NCI-H446 treated with DMSO at 0.1 percent for 48 hours (cell line): ENCODE data around the gene KRTAP10-3.
"Not testable (repeated sequence)": the region's sequence is repeated elsewhere in the genome, so short reads cannot be mapped to it uniquely, and the experiment has no call there.

Experiments used
- DNase-seq: peaks from one replicate; lab custom pipeline; 2025; lab: John Stamatoyannopoulos, UW

Gene KRTAP10-3

DNA sequence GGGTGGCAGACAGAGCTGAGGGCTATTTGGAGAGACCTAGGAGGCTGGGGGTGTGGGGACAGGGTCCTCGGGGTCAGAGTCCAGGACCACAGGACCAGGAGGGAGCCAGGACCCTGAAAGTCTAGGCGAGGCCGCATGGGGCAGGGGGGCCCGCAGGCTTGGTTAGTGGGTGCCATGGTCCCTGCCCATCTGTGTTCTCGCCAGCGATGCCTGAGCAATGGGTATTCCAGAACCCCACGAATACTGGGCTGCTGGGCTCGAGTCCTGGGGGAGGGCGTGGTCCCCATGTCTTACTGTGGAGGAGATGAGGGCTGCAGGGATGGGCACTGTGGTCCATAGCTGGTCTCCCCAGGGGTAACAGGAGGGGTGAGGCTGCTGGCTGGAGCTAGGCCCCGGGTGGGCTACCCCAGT, 31.7 kb upstream of the KRTAP10-3 start:
- DNase-seq: no peak

DNA sequence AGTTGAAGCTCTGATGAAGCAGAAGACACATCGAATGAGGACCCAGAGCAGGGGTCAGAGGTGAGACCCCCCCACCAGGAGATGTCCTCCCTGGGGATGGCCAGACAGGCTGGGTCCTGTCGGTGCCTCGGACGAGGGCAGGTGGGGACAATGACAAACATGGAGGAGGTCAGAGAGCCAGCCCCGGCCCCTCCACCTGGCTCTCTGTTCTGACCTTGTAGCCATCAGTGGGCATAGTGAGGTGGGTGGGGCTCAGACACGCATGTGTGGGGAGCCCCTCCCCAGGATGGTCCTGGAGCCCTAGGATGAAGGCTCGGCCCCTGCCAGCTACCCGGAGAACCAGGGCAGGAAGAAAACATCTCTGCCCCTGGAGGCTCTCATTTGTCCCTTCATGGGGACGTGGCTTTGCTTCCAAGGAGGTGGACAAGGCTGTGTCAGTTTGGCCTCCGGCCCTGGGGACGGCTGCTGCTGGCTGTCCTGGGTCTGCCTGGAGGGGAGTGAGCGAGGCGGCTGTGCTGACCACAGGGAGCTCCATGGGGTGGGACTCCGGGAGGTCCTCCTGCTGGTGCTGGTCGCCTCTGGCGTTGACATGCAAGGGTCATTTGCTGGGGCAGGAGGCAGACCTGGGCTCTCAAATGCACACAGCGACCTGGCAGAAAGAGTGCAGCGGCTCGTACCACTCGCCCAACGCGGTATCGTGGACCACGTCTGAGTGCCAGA, 31.2 kb upstream of the KRTAP10-3 start:
- DNase-seq: no peak

DNA sequence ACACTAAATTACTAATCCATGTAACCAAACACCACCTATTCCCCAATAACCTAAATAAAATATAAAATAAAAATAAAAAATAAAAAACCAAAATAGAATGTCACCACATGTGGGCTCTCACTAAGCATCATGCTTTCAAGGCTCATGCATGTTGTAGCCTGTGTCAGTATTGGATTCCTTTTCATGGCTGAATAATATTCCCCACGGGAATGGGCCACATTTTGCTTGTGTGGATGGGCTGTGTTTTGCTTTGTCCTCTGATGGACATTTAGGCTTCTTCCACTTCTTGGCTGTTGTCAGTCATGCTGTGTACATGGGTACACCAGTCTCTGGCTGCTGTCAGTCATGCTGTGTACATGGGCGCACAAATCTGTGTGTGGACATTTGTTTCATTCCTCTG, 30.5 kb upstream of the KRTAP10-3 start:
- DNase-seq: no peak

DNA sequence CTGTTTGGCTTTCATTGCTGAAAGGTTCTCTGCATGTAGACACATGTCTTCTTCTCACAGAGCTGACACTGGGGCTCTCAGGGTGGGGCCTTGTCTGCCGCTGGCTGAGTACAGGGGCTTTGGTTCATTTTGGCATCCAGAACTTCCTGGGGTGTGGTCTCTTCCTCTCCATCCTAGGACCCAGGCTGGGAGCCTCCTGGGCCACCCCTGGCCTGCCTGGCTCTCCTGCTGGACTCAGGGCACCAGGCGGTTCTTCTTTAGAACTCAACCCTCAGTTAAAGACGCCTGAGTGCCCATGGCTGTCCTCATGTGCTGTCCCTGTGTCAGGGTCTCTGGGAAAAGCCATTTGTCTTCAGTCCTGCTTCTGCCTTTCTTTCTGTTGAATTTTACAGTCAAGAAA, 27.3 kb upstream of the KRTAP10-3 start:
- DNase-seq: no peak

DNA sequence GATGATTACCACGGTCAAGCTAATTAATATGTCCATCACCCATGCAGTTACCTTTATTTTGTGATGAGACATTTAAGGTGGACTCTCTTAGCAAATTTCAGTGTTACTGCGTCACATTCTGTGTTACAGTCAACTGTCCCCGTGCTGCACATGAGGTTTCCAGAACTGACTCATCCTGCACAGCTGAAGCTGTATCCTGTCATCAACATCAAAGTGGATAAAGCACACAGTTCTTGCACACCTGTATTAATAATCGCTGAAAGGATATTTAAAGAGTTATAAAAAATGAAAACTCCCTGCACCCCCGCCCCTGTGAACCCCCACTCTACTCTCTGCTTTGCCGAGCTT, 25.2 kb upstream of the KRTAP10-3 start:
- DNase-seq: no peak

DNA sequence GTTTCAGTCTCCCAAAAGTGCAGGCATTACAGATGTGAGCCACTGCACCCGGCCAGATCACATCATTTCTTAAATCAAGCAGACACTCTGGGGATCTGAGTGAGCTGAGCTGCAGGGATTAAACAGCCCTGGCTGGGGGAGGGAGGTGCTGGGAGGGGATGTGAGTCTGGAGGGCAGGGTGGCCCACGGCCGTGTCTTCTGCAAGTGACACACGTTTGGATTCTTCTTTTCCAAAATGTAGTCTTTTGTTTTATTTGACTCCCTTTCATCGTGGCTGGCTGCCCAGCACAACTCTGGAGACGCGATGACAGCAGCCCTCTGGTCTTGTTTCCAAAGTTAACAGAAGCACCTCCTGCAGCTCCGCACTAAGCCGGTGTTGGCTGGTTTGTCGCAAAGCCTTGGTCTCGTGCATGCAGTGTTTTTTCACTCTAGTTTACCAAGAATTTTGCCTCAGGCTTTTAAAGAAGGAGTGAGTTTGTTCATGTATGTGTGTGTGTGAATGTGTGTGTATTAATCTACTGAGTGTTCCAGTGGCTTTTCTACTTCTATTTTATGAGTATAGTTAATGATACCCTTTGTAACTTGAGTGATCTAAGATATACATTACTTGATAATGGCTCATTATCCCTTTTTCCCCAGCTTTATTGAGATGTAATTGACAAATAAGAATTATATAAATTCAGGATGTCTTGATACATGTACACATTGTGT, 24.6 kb upstream of the KRTAP10-3 start:
- DNase-seq: no peak

DNA sequence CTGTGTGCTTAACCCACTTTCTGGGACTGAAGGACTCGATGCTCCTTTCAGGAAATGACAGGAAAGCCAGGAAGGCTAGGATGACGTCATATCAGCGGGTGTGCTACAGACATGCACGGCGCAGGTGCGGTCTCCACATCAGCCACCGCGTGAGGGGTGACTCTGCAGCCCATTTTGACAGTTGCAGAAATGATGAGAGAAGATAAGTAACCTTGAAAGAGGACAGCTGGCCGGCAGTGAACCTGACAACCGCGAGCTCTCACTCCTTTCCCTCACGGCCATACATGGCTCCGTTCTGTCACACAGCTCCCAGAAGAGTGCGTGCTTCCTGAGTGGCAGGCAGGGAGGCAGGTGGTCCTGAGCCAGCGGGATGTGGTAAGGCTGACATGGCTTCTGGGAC, 23.5 kb upstream of the KRTAP10-3 start:
- DNase-seq: no peak

DNA sequence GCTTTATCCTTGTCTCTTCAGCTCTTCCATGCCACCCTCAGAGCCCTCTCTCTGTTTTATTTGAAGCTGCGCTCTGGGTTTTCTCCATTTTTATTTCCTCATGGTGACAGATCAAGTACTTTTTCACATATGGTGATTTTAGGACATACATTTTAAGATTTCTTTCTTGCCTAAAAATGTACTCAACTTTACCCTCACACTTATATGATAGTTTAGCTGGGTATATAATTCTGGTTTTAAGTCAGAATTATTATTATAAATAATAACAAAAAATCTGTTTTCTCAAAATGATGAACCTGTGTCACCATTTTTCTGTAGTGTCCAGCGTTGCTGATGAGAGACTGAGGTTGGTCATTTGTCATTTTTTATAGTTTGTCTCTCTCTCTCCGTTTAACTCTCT, 22.6 kb upstream of the KRTAP10-3 start:
- DNase-seq: no peak

DNA sequence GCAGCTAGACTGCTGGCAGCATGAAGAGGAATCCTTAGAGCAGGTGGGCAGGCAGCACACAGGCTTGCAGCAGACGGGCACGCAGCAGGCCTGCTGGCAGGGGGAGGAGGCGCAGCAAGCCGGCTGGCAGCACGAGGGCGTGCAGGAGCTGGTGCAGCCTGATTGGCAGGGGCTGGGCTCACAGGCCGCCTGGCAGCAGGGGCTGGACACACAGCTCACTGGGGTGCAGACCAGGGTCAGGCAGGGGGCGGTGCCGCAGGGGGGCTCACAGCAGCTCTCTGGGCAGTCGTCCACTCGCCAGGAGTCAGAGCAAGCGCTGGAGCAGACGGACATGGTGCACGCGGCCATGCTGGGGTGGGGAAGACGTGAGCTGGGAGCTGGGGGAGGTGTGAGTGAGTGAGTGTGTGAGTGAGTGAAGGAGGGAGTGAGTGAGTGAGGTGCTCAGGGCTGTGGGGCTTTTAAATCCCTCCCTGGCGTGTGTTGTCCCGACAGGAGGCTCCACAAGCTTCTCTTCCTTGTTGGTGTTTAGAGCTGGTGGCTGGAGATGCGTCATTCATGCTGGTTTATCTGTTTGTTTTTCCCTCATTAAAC, 21.7 kb upstream of the KRTAP10-3 start, which contains the start of gene KRTAP10-5:
TSS of gene KRTAP10-5 (minus strand) at position 374 of the 591 bp plus-strand sequence. CDS start at position 348, 26 bp downstream.
- DNase-seq: not testable (repeated sequence)

DNA sequence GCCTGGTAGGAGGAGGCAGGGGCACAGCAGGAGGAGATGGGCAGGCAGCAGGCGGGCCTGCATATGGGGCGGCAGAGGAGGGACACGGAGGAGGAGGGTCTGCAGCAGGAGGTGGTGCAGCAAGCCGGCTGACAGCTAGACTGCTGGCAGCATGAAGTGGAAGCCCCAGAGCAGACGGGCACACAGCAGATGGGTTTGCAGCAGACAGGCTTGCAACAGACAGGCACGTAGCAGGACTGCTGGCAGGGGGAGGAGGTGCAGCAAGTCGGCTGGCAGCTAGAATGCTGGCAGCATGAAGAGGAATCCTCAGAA, 21.2 kb upstream of the KRTAP10-3 start:
- no peak for DNase-seq

DNA sequence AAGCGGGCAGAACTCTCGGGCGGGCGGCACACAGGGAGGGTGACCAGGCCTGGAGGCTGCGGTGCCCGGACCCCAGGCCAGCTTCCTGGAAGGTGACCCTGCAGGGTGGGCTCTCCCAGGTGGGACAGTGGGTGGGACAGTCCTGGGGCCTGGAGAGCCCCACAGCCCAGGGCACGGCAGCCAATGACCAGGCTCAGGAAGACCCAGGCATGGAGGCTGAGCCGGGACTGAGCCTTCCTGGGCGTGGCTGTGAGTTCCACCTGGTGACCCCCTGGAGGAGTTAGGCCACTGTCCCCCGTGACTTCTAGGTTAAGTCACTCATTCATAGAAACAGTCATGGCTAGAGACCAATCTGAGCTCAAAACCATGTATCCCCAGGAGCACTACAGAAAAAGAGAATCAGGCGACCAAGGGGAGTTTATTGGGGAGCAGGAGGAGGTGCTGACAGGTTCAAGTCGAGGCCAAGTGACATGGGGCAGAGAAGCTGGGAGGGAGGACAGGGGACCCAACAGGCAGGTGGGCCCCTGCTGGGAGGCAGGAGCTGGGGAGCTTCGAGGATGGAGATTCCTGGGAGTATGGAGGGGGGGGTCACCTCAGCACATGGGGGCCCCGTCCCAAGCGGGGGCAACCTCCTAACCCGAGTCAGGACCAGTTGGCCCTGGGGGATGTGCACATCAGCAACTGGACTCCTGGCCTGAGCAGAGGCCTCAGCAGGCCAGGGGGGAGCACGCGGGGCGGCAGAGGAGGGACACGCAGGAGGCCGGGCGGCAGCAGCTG, 20.6 kb upstream of the KRTAP10-3 start:
- DNase-seq: no peak

DNA sequence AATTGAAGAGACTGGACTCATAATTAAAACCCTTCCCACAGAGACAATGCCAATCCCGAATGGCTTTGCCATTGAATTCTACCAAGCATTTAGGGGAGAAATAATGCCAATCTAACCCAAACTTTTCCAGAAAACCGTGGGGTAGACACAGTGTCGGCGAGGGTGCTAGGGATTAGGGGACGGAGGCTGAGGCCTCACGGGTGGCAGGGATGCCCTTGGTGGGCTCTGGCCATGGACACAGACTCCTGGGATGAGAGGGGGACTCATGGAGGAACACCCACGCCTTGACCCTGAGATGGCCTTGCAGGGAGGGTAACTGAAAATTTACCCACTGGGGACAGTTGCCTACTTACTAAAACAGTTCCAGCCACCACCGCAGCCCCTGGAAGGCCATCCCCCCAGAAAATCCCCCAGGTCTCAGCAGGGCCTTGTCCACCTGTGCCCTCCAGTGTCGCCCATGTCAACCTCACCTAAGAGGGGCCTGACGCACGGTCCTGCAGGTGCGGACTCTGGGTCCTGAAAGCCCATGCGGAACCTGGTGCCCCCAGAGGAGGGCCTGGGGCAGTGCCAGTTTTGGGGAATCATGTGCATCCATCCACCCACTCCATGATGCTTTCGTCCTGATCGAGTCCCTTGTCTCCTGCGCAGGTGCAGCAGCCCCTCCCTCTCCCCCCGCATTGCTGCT, 19.9 kb upstream of the KRTAP10-3 start:
- no peak for DNase-seq

DNA sequence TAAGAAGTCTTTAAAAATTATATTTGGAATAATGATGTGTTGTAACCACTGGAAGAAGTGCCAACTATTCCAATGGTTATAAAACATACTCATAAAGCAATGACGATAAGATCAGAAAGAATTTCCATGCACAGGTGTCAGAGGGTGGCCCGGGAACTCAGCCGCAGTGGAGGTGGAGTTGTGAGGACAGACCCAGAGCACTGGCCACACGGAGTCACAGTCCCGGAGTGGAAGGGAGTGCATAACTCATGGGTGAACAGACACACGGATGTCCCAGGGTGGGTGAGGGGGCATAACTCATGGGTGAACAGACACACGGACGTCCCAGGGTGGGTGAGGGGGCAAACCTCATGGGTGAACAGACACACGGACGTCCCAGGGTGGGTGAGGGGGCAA, 17.4 kb upstream of the KRTAP10-3 start:
- DNase-seq: no peak

DNA sequence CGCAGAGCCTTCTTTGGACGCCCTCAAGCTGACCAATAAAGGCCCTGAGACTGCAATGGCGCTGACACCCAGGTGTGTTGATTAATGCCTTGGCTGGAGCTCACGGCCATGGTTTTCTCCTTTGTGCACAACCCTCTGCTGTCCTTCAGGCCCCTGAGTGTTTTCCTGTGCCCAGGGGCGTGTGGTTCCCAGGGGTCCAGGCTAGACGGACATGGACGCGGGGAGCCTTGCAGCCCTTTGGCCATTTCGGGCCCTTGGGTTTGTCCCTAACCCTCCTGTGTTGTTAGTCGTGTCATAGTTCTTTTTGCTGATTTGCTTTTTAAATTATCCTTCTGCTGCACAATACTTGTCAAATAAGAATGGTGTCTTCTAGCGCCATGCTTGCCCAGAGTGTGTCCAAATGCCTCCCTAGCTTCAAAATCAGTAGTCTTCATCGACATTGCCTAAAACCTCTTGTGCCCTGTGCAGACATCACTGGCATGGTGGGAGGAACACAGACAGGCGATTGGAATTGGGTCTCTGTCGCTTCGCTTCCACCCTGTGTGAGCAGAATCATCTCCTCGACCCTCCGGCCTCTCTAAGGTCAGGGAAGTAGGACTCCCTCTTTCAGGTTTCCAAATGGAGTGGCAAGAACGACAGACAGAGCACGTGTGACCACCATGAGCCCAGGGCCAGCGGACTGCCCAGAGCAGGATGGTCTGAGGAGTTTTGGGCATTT, 16.9 kb upstream of the KRTAP10-3 start:
- no peak for DNase-seq

DNA sequence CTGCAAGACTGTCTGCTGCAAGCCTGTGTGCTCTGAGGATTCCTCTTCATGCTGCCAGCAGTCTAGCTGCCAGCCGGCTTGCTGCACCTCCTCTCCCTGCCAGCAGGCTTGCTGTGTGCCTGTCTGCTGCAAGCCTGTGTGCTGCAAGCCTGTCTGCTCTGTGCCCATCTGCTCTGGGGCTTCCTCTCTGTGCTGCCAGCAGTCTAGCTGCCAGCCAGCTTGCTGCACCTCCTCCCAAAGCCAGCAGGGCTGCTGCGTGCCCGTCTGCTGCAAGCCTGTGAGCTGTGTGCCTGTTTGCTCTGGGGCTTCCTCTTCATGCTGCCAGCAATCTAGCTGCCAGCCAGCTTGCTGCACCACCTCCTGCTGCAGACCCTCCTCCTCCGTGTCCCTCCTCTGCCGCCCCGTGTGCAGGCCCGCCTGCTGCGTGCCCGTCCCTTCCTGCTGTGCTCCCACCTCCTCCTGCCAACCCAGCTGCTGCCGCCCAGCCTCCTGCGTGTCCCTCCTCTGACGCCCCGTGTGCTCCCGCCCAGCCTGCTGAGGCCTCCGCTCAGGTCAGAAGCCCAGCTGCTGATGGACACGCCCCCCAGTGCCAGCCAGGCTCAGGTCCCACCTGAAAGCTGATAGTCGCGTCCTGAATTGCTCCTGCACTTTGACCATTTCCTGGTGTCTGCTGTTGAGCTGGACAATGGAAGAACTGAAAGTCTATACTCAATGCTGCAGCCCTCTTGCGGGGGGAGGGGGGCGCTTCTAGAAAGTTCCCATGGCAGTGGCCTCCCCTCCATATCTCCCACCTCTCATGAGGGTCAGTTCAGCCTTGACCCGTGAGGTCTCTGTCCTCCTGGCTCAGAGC, 16.1 kb upstream of the KRTAP10-3 start:
- DNase-seq: no peak

DNA sequence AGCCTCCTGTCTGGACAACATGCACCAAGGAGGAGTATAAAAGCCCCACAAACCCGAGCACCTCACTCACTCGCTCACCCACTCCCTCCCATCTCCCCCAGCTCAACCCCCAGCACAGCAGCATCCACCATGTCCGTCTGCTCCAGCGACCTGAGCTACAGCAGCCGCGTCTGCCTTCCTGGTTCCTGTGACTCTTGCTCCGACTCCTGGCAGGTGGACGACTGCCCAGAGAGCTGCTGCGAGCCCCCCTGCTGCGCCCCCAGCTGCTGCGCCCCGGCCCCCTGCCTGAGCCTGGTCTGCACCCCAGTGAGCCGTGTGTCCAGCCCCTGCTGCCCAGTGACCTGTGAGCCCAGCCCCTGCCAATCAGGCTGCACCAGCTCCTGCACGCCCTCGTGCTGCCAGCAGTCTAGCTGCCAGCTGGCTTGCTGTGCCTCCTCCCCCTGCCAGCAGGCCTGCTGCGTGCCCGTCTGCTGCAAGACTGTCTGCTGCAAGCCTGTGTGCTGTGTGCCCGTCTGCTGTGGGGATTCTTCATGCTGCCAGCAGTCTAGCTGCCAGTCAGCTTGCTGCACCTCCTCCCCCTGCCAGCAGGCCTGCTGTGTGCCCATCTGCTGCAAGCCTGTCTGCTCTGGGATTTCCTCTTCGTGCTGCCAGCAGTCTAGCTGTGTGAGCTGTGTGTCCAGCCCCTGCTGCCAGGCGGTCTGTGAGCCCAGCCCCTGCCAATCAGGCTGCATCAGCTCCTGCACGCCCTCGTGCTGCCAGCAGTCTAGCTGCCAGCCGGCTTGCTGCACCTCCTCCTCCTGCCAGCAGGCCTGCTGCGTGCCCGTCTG, 15.2 kb upstream of the KRTAP10-3 start, which contains the start of gene KRTAP10-4:
TSS of gene KRTAP10-4 (plus strand) at position 100 of the 827 bp plus-strand sequence. CDS start at position 130, 30 bp downstream.
- not testable (repeated sequence) for DNase-seq

DNA sequence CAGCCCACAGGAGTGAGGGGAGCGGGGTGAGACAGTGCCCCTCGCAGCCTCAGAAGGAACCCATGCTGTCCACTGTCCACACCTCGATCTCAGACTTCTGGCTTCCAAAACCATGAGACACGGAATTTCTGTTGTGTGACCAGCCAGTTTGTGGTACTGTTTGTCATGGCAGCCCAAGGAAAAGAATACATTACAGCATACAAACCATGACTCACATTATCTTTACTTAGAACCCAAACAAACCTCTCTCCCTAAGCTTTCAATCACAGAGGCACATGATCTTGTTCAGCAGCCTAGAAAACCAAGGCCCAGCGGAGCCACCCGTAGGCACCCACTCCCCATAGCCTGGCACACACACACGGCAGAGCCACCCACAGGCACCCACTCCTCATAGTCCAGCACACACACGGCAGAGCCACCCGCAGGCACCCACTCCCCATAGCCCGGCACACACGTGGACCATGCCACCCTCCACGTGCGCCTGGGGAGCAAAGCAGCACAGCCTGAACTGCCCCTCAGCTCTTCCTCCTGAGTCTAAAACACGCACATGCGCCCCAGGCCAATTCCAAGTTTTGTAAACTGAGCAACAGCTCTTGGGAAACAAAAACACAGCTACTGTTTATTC, 14.5 kb upstream of the KRTAP10-3 start:
- no peak for DNase-seq

DNA sequence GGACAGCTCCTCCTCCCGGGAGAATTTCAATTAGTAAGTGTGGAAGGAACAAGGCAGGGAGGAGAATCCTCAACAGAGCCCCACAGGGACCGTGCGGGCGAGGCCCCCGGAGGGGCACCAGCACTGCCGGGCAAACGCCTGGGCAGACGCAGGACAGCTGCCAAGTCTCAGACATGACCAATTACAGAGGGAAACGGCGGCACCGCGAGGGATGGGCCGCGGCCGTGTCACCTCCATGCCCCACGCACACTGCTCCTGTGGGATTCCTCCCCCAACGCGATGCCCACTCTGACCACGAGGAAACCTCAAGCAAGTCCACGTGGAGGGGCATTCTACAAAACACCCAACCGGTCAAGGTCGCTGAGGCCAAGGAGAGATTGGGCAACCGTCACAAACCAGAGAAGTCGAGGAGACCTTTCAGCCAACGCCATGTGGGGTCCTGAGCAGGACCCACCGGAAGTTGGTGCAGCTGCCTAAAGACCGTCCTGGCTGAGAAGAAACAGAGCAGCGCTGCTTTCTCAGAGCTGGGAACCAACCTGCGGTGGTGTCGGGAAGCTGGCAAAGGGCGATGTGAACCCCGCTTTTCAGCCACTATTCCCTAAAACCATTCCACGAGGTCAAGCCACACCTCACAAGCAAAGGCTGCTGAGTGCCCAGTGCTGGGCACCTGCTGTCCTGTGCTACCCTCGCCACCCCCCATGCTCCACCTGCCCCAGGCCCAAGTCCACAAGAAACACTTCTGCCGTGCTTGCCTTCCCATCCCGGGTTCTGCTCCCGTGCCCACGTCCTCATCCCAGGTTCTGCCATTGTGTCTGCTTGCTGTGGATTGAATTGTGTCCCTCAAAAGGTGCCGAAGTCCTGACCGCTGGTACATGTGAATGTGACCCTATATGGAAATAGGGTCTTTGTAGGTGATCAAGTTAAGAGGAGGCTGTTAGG, 13.5 kb upstream of the KRTAP10-3 start:
- DNase-seq: no peak
